ENCODE data around the gene EXOC5.
"Not testable (repeated sequence)": the region's sequence is repeated elsewhere in the genome, so short reads cannot be mapped to it uniquely, and the experiment has no call there.

GRCh38 chr14:57240115-57240514 lies 28.6 kb downstream of the EXOC5 start:
- TF ChIP-seq EZH2 (IDR thresholded peaks at IDR 0.05; ENCODE audit: low read depth); CTCF (conservative IDR thresholded peaks at IDR 0.05): not testable (repeated sequence)

Measured in PC-9 (cell line).